ENCODE results near the gene LRRN2. TPM values are rescaled to one million over a fixed set of nuclear protein-coding genes. Genes with fewer than 3 reads are reported as not detected.
"Not testable (repeated sequence)": the region's sequence is repeated elsewhere in the genome, so short reads cannot be mapped to it uniquely, and the experiment has no call there.

The LRRN2 gene
- total RNA-seq, 2 donors from 2014 or later = 6.6 to 8.2 TPM

GRCh38 chr1:204630132-204630905 is 55.2 kb downstream of the LRRN2 start:
- no peaks in the 10 kb centered on the region for H3K27me3 ChIP-seq
- no peaks in the 10 kb centered on the region for H3K36me3 ChIP-seq
- H3K9me3 ChIP-seq = no peaks in the 10 kb centered on the region
- H3K4me3 ChIP-seq = no peak overlapping the region
- TF ChIP-seq CTCF (IDR thresholded peaks at IDR 0.05) = no peak
- no peaks in the 10 kb centered on the region for H3K4me1 ChIP-seq
- no peak overlapping the region for H3K27ac ChIP-seq
- no peak for DNase-seq (ENCODE audit: low spot score)

GRCh38 chr1:204629459-204629858 is 56.1 kb downstream of the LRRN2 start:
- DNase-seq (ENCODE audit: low spot score); H3K4me1 ChIP-seq; H3K27ac ChIP-seq; H3K9me3 ChIP-seq; H3K27me3 ChIP-seq; H3K4me3 ChIP-seq; H3K36me3 ChIP-seq: not testable (repeated sequence)

- no peak for TF ChIP-seq CTCF (IDR thresholded peaks at IDR 0.05)
Observed at GRCh38 chr1:204628868-204629267, 56.7 kb downstream of the LRRN2 start.

GRCh38 chr1:204627436-204627835 is 58.1 kb downstream of the LRRN2 start:
- Histone ChIP-seq H3K36me3 (no peaks in the 10 kb centered on the region), H3K4me3 (no peak overlapping the region), H3K9me3 (no peaks in the 10 kb centered on the region), H3K27me3 (no peaks in the 10 kb centered on the region), H3K4me1 (no peaks in the 10 kb centered on the region), H3K27ac (no peak overlapping the region)
- no peak for DNase-seq (ENCODE audit: low spot score)
- no peak for TF ChIP-seq CTCF (IDR thresholded peaks at IDR 0.05)

More at GRCh38 chr1:204628868-204629267, 56.7 kb downstream of the LRRN2 start:
- no peaks in the 10 kb centered on the region for H3K27me3 ChIP-seq
- DNase-seq (ENCODE audit: low spot score) = no peak
- no peak overlapping the region for H3K4me3 ChIP-seq
- no peak overlapping the region for H3K27ac ChIP-seq
- no peaks in the 10 kb centered on the region for H3K36me3 ChIP-seq
- no peaks in the 10 kb centered on the region for H3K4me1 ChIP-seq
- H3K9me3 ChIP-seq = no peaks in the 10 kb centered on the region

GRCh38 chr1:204626381-204626780 is 59.2 kb downstream of the LRRN2 start:
- H3K36me3 ChIP-seq = no peaks in the 10 kb centered on the region
- no peak for TF ChIP-seq CTCF (IDR thresholded peaks at IDR 0.05)
- H3K27me3 ChIP-seq = no peaks in the 10 kb centered on the region
- DNase-seq (ENCODE audit: low spot score) = no peak
- H3K9me3 ChIP-seq = no peaks in the 10 kb centered on the region
- no peak overlapping the region for H3K27ac ChIP-seq
- no peaks in the 10 kb centered on the region for H3K4me1 ChIP-seq
- H3K4me3 ChIP-seq = no peak overlapping the region

- Histone ChIP-seq H3K27ac (no peak overlapping the region), H3K27me3 (no peaks in the 10 kb centered on the region), H3K9me3 (no peaks in the 10 kb centered on the region), H3K4me3 (no peak overlapping the region), H3K4me1 (no peaks in the 10 kb centered on the region), H3K36me3 (no peaks in the 10 kb centered on the region)
- DNase-seq (ENCODE audit: low spot score) = no peak
- no peak for TF ChIP-seq CTCF (IDR thresholded peaks at IDR 0.05)
Observed at GRCh38 chr1:204624631-204625216, 60.8 kb downstream of the LRRN2 start.
